Lung microvascular endothelial cell (primary cell): ENCODE data around the gene CCDC188. TPM values are rescaled to one million over a fixed set of nuclear protein-coding genes. Genes with fewer than 3 reads are reported as not detected.

Experiments used
- DNase-seq, 2 donors: peaks; one replicate each; pipeline versions ENCODE4 v3.0.0 to v3.0.0-alpha.2; 2010; ENCODE audit warnings: low read depth in 2 of 2
- total RNA-seq: library from RNA; depleted of rRNA; stranded (reverse); fragments of >200 nt; gene quantifications from 2 replicates; pipeline ENCODE4 v1.2.1, GENCODE V29; 2014

The CCDC188 gene
- total RNA-seq, 1 donor from 2014 or later = 3.6 TPM

GRCh38 chr22:20135265-20135664, 15.6 kb downstream of the CCDC188 start:
- DNase-seq = no peak

DNA sequence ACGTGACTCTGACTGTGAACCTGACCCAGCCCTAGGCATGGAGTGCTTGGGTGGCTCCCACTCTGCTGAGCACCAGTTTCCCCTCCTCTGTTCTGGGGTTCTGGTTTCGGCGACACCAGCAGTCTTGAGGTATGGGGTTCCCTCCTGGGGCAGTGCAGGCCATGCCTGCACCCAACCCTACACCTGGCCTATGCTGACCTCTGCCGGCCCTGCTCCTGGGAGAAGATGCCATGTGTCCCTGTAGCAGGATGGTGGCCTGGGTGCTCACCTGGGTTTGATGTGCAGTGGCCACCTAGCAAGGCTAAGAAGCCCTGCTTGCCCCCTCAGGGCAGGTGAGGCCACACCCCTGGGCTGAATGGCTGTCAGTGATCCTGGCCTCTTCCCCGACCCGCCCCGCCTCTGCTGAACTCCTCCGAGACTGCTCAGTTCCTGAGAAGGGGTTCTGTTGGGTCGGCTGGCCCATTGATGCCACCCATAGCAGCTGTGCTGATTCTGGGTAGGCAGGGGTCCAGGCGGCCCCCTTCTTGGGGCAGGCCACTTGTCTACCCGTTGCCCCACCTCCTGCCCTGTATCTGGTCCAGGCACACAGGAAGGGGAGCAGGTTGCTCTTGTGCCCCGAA, 16.8 kb downstream of the CCDC188 start:
- no peak for DNase-seq

GRCh38 chr22:20132686-20133246, 18.1 kb downstream of the CCDC188 start:
- DNase-seq = no peak

GRCh38 chr22:20131859-20132685, 18.8 kb downstream of the CCDC188 start:
- DNase-seq = peak; percentile 25 to 32

DNA sequence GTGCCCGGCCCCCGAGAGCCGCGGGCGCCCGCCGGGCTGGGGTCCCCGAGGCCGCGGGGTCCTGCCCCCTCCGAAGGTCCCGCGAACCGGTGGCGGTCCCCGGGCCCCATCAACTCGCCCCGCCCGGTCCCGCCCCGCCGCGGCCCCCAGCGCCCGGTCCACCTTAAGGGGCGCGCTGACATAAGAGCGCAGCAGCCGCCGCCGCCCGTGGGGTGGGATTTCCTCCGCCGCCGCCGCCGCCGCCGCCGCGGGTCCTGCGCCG, 19.3 kb downstream of the CCDC188 start, which contains the start of gene ZDHHC8:
ZDHHC8 (plus strand) TSS at position 208 of the 262 bp plus-strand sequence. CDS start 144 bp downstream, outside the sequence.
- peak; percentile 23 to 51 for DNase-seq

GRCh38 chr22:20130731-20131596, 19.9 kb downstream of the CCDC188 start:
- DNase-seq = peak; percentile 79 to 88

DNA sequence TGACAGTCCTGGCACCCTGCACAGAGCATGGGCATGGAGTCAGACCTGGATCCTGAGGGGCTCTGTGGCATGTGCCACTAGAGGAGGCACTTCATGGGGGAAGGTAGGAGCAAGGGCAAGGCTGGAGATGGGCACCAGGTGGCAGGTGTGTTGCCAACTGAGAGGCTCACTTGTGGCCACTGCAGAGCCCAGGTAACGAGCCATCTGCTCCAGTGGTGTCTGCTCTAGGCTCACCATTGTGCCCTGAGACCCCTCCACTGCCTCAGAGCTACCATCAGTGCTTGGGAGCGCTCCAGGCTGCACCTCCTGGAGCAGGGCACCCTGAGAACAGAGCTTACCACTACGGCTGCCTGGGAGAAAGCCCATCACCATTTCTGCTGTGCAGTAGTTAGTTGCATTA, 20.5 kb downstream of the CCDC188 start:
- DNase-seq = no peak

- no peak for DNase-seq
These were observed 21.2 kb downstream of the CCDC188 start for GRCh38 chr22:20129747-20130014.

GRCh38 chr22:20128902-20129746, 21.7 kb downstream of the CCDC188 start:
- peak; percentile 53 to 66 for DNase-seq

GRCh38 chr22:20128619-20128901, 22.3 kb downstream of the CCDC188 start:
- no peak for DNase-seq

DNA sequence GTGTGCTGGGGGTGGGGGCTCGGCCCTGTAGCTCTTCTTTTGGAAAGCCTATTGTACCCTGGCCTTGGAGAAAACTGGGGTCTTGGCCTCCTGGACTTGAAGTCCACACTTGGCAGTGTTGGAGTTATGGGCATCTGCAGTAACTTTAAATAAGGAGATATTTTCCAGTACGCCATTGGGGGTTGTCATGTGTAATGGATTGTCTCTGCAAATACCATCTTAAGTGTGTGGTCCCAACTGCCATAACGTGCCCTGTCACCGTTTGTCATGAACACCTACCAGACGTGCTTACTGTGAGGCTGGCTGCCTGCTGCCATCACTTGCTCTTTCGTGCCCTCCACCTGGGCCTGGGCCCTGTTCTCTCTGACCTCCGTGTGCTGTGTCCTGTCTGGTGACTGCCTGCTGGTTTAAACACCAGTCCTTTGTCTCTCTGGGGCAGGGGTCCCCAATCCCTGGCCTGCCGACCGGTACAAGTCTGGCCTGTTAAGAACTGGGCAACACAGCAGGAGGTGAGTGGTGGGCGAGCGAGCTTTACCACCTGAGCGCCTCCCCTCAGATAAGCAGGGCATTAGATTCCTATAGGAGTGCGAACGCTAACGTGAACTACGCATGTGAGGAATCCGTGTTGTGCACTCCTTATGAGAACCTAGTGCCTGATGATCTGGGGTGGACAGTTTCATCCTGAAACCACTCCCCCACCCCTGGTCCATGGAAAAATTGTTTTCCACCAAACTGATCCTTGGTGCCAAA, 22.8 kb downstream of the CCDC188 start:
- DNase-seq = no peak

DNA sequence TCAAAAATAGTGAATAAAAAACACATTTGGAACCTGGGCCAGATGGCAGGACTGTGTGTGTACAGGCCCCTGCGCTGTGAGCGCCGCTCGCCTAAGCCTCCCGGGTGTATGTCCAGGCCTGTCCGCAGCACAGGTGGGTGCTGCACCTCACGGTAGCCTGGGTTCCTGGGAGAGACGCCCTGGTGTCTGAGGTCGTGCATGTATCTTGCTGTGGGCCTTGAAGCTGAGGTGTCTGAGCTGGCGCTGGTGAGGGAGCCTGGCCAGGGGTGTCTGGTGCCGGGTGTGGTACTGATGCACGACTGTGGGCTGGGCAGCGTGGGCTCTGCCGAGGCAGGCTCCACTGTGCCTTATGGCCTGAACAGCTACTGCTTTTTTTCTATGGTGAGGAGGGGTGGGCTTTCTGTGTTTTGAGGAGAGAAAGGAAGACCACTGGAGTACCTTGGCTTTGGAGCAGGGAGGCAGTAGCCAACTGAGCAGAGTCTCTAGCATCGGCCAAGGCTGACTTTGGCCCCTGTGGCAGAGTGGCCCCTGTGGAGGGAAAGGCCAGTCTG, 23.5 kb downstream of the CCDC188 start:
- DNase-seq = no peak

GRCh38 chr22:20126284-20127029, 24.4 kb downstream of the CCDC188 start:
- peak in 1 of 2 donors; percentile 36 for DNase-seq

GRCh38 chr22:20125201-20126174, 25.4 kb downstream of the CCDC188 start:
- DNase-seq = no peak

- no peak for DNase-seq
These were observed 26.6 kb downstream of the CCDC188 start for GRCh38 chr22:20124083-20124787.

DNA sequence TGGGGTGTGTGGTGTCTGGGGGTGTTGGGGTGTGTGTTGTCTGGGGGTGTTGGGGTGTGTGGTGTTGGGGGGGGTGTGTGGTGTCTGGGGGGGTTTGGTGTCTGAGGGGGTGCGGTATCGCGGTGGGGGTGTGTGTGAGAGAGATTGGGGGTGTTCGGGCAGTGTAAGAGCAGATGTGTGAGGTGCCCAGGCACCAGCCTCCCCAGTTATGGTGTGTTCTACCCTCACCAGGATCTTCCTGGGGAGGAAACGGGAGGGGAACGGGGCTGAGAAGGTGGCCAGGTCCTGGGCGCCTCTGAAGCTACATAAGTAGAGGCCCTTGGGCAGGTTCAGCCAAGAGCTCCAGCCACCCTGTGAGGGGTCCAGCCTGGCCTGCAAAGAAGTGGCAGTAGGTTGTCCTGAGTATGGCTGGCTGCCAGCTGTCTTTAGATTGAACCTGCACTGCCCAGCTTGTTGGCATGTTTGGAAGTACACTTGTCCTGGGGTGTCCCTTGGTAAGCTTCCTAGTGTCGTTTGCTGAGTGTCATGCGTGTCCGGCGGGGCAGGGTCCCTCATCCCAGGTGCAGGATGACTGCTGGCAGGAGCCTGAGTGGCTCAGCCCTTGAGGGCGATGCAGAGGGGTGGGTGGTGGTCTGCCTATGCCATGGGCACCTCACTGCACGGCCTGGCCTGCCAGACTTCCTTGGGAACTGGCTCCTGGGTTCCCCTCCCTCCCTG, 27.3 kb downstream of the CCDC188 start:
- no peak for DNase-seq

DNA sequence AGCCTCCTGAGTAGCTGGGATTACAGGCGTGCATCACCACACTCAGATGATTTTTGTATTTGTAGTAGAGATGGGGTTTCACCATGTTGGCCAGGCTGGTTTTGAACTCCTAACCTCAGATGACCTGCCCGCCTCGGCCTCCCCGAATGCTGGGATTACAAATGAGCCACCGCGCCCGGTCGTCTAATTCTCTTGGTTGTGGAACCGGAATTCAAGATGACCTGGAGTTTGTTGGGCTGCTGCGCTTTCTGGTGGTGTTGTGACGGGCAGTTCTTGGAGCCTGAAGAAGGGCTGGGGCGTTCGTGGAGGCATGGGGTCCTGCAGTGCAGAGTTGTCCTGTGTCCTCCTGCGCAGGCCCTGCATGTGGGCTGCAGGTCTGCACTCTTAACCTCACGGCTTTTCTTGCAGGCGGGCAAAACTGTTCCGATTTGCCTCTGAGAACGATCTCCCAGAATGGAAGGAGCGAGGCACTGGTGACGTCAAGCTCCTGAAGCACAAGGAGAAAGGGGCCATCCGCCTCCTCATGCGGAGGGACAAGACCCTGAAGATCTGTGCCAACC, 28.9 kb downstream of the CCDC188 start:
- DNase-seq = no peak
